K562 (cell line): ENCODE measurements around the gene MAP1LC3B. TPM values are rescaled to one million over a fixed set of nuclear protein-coding genes. Genes with fewer than 3 reads are reported as not detected.

Source experiments
- ATAC-seq: fragments of 200-7000 bp; cut with Tn5 transposase; 3 replicates; pipeline ENCODE4 v1.9.1; 2020; ENCODE audit warnings: moderate library complexity
- BruUV-seq: library from RNA; stranded (reverse); fragments of 400-500 nt; replicated peaks from 2 replicates; lab custom pipeline; 2021; lab: Mats Ljungman, UMichigan
- CTCF ChIA-PET: fragments of 300-600 bp; formaldehyde crosslinking; extraction: SDS; loops from one replicate; lab custom pipeline; 2021; ENCODE audit warnings: low intra/inter-chr PET ratio; lab: Yijun Ruan, JAX
- POLR2A ChIA-PET: fragments of 300-600, 350-650 bp; sonication (Branson Sonifier 250); formaldehyde crosslinking; extraction: SDS; loops from one replicate; lab custom pipeline; 2021; ENCODE audit warnings: antibody characterized with exemption, inconsistent platforms; lab: Yijun Ruan, JAX
- DNase-seq, 4 experiments: peaks; one replicate each; pipeline versions ENCODE4 v3.0.0 to v3.0.0-alpha.2; 2011 to 2018; ENCODE audit warnings: low spot score in 3 of 4, mixed read lengths in 3 of 4; ENCODE audit errors: extremely low read depth in 1 of 4
- FAIRE-seq: peaks from 2 replicates; lab custom pipeline; 2011; peaks lifted over from hg19 to GRCh38; lab: Jason Lieb, UNC
- H2AFZ ChIP-seq: 2 replicates; pipeline ENCODE4 v1.6.0; 2011; ENCODE audit warnings: low read depth, low read length, control low read depth, inconsistent platforms
- H3K27ac ChIP-seq: fragments of 200-600 bp; 3 replicates; pipeline ENCODE4 v1.8.0; 2011; ENCODE audit warnings: low read depth, mild to moderate bottlenecking, control low read depth, inconsistent platforms, low read length, moderate library complexity, mixed read lengths; ENCODE audit errors: extremely low read depth
- H3K27me3 ChIP-seq, 2 experiments: fragments of 300-600 bp in 1 of 2; 2 replicates in 1 of 2; 3 replicates in 1 of 2; pipeline versions ENCODE4 v1.6.0 to v1.8.0; 2011; ENCODE audit warnings: inconsistent platforms in 2 of 2, low read length in 2 of 2, mild to moderate bottlenecking in 1 of 2, mixed read lengths in 1 of 2, moderate library complexity in 1 of 2; ENCODE audit not compliant: control insufficient read depth in 2 of 2, insufficient read depth in 2 of 2
- H3K36me3 ChIP-seq: fragments of 300-600 bp; 3 replicates; pipeline ENCODE4 v1.8.0; 2011; ENCODE audit warnings: mild to moderate bottlenecking, low read length, inconsistent platforms; ENCODE audit not compliant: control insufficient read depth, insufficient read depth
- H3K4me1 ChIP-seq, 2 experiments: fragments of 200-600 bp in 1 of 2; replicated peaks in 1 of 2; 2 replicates in 1 of 2; 3 replicates in 1 of 2; pipeline versions ENCODE4 v1.5.1 to v1.8.0; 2011; ENCODE audit warnings: inconsistent platforms in 2 of 2, low read length in 2 of 2, mild to moderate bottlenecking in 1 of 2, mixed read lengths in 1 of 2, moderate library complexity in 1 of 2; ENCODE audit not compliant: control insufficient read depth in 2 of 2, insufficient read depth in 2 of 2
- H3K4me2 ChIP-seq: 2 replicates; pipeline ENCODE4 v1.6.1; 2011; ENCODE audit warnings: low read length, control low read depth, inconsistent platforms, mixed read lengths; ENCODE audit not compliant: insufficient read depth
- H3K4me3 ChIP-seq: fragments of 200-600 bp; sonication (generic), shearing (Covaris generic); 2 replicates; pipeline ENCODE4 v1.5.1; 2016; ENCODE audit warnings: control low read depth, inconsistent platforms
- H3K79me2 ChIP-seq: fragments of 200-600 bp; 3 replicates; pipeline ENCODE4 v1.8.0; 2011; ENCODE audit warnings: low read length, inconsistent platforms; ENCODE audit not compliant: control insufficient read depth, insufficient read depth
- H3K9ac ChIP-seq, 2 experiments: 2 replicates each; pipeline versions ENCODE4 v1.6.0 to v1.6.1; 2011; ENCODE audit warnings: low read depth in 2 of 2, low read length in 2 of 2, control low read depth in 1 of 2, inconsistent platforms in 1 of 2, mild to moderate bottlenecking in 1 of 2, mixed read lengths in 1 of 2; ENCODE audit not compliant: insufficient read depth in 1 of 2
- H3K9me1 ChIP-seq: one replicate; pipeline ENCODE4 v1.6.0; 2011; ENCODE audit warnings: inconsistent platforms, mild to moderate bottlenecking, low read length, moderate library complexity; ENCODE audit not compliant: control insufficient read depth, insufficient read depth
- H3K9me3 ChIP-seq: replicated peaks from 2 replicates; pipeline ENCODE4 v1.5.1; 2011; ENCODE audit warnings: low read depth, low read length, inconsistent platforms; ENCODE audit not compliant: control insufficient read depth, insufficient read depth
- H4K20me1 ChIP-seq: replicated peaks from 2 replicates; pipeline ENCODE4 v1.6.1; 2011; ENCODE audit warnings: low read length, inconsistent platforms, mixed read lengths; ENCODE audit not compliant: control insufficient read depth, insufficient read depth
- ZBTB7A ChIP-seq: IDR thresholded peaks from 2 replicates; pipeline ENCODE4 v1.6.1; 2011; ENCODE audit warnings: low read depth, mild to moderate bottlenecking, low read length, moderate library complexity, borderline replicate concordance; ENCODE audit not compliant: control insufficient read depth
- ZNF224 ChIP-seq: sonication (generic); formaldehyde crosslinking; IDR thresholded peaks from 2 replicates; pipeline ENCODE4 v1.8.0; 2022; ENCODE audit warnings: mild to moderate bottlenecking, missing genetic modification reagents
- WGBS: fragments of 100-300 bp; shearing (Covaris generic); methylation state at CpG from one replicate; pipeline ENCODE4 v1.1.6; 2016; ENCODE audit warnings: low coverage, mixed read lengths; ENCODE audit not compliant: insufficient coverage; ENCODE audit errors: missing lambda C conversion rate; 5-methylcytosine and 5-hydroxymethylcytosine counted together
- in situ Hi-C: fragments of 300-500 bp; cut with MboI; formaldehyde crosslinking; loops from 4 replicates; pipeline ENCODE4 v1.15.0; 2018; ENCODE audit warnings: inconsistent platforms, mixed read lengths
- intact Hi-C: fragments of 100-400 bp; cut with micrococcal nuclease; formaldehyde crosslinking; loops from 2 replicates; pipeline ENCODE4 v1.14.2; 2022
- polyA plus RNA-seq, 8 experiments: library from polyadenylated mRNA; depleted of rRNA in 4 of 8; stranded (reverse) in 5 of 8; unstranded in 3 of 8; fragments of >200 nt; fragmentation: Nextera tagmentation in 2 of 8; fragmentation: Illumina TruSeq in 1 of 8; extraction: Ambion mirVana in 2 of 8; extraction: Trizol in 1 of 8; gene quantifications; 2 replicates each; pipeline versions ENCODE4 v1.2.1 to v1.2.3, GENCODE V29; 2011 to 2014; ENCODE audit warnings: inconsistent platforms in 1 of 8, missing spikeins in 1 of 8
- total RNA-seq, 7 experiments: library from RNA; depleted of rRNA in 6 of 7; stranded (reverse); fragments of >200 nt in 6 of 7; fragmentation: Illumina TruSeq in 2 of 7; extraction: Trizol in 2 of 7; gene quantifications; 2 replicates each; pipeline versions ENCODE4 v1.2.1 to v1.2.3, GENCODE V29; 2011 to 2021; ENCODE audit warnings: low replicate concordance in 1 of 7
- TF ChIP-seq, protein P1 (sequence below): fragments of 450-650 bp; IDR thresholded peaks from 2 replicates; pipeline ENCODE4 v1.6.1; 2016; ENCODE audit warnings: borderline replicate concordance

The MAP1LC3B gene
- total and polyA plus RNA-seq, 9 of the 15 experiments (the other 6 are each of a cell fraction or from before 2014, with no cell fraction given) = 16.0 to 81.5 (median 36.7) TPM

GRCh38 chr16:87351320-87351698 is 40.8 kb upstream of the MAP1LC3B start (continued):
- TF ChIP-seq ZBTB7A = no peak
- TF ChIP-seq, all 486 proteins: peak for 0

GRCh38 chr16:87352818-87353217 is 39.3 kb upstream of the MAP1LC3B start:
- intact Hi-C loops (no loop called here), in situ Hi-C loops (no loop called here)
- Histone ChIP-seq H3K27me3 (no peaks in the 10 kb centered on the region), H3K9me3 (no peaks in the 10 kb centered on the region), H3K9ac (peak overlapping the region in 1 of 2 experiments; percentile 7; a peak in 1 of 4 replicates), H3K79me2 (peaks cover 6% of the 10 kb centered on the region), H3K9me1 (peaks cover 5% of the 10 kb centered on the region), H2AFZ (no peak overlapping the region), H3K4me2 (no peak overlapping the region), H3K4me3 (no peak overlapping the region), H3K27ac (no peak overlapping the region), H4K20me1 (no peaks in the 10 kb centered on the region; the same call in 1 of the 2 replicates), H3K4me1 (peaks cover 0 to 10% of the 10 kb centered on the region in 2 experiments; a peak in 1 of 5 replicates), H3K36me3 (peaks cover 29% of the 10 kb centered on the region; the same call in 2 of the 3 replicates)
- TF ChIP-seq ZNF224 (CRISPR knock-in tag) = no peak
- TF ChIP-seq, protein P1, sequence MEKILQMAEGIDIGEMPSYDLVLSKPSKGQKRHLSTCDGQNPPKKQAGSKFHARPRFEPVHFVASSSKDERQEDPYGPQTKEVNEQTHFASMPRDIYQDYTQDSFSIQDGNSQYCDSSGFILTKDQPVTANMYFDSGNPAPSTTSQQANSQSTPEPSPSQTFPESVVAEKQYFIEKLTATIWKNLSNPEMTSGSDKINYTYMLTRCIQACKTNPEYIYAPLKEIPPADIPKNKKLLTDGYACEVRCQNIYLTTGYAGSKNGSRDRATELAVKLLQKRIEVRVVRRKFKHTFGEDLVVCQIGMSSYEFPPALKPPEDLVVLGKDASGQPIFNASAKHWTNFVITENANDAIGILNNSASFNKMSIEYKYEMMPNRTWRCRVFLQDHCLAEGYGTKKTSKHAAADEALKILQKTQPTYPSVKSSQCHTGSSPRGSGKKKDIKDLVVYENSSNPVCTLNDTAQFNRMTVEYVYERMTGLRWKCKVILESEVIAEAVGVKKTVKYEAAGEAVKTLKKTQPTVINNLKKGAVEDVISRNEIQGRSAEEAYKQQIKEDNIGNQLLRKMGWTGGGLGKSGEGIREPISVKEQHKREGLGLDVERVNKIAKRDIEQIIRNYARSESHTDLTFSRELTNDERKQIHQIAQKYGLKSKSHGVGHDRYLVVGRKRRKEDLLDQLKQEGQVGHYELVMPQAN = no peak
- ATAC-seq = no peak
- no peak for FAIRE-seq
- CTCF ChIA-PET = no interaction called here
- WGBS = 89% methylated on average over 15 of the region's 15 CpGs
- POLR2A ChIA-PET = no interaction called here
- no TSS peak for BruUV-seq
- DNase-seq = no peak
